Activated CD8-positive, alpha-beta T cell treated with anti-CD3 and anti-CD28 coated beads for 36 hours (primary cell): ENCODE results near the gene AUTS2. TPM values are rescaled to one million over a fixed set of nuclear protein-coding genes. Genes with fewer than 3 reads are reported as not detected.

ENCODE experiments used
- ATAC-seq: fragments of 200-7000 bp; cut with Tn5 transposase; one replicate; pipeline ENCODE4 v1.10.0; 2021; ENCODE audit warnings: mild to moderate bottlenecking, moderate library complexity
- CTCF ChIA-PET: fragments of 350-600 bp; sonication (Branson Sonifier 250); formaldehyde crosslinking; loops from one replicate; lab custom pipeline; 2021; ENCODE audit warnings: antibody characterized with exemption; lab: Charles Lee
- POLR2A ChIA-PET: fragments of 350-600 bp; sonication (Branson Sonifier 250); formaldehyde crosslinking; loops from one replicate; lab custom pipeline; 2021; ENCODE audit warnings: antibody characterized with exemption; lab: Charles Lee
- DNase-seq: peaks from one replicate; pipeline ENCODE4 v3.0.0-alpha.2; 2020
- H3K27ac Mint-ChIP-seq: one replicate; pipeline ENCODE4 v1.8.0; 2021; ENCODE audit warnings: mild to moderate bottlenecking, mixed read lengths
- H3K27me3 Mint-ChIP-seq: one replicate; pipeline ENCODE4 v1.8.0; 2021; ENCODE audit warnings: mixed read lengths
- H3K36me3 Mint-ChIP-seq: one replicate; pipeline ENCODE4 v1.8.0; 2021; ENCODE audit warnings: low read depth, mixed read lengths
- H3K4me1 Mint-ChIP-seq: one replicate; pipeline ENCODE4 v1.8.0; 2021; ENCODE audit warnings: low read depth, mixed read lengths
- H3K4me3 Mint-ChIP-seq: one replicate; pipeline ENCODE4 v1.8.0; 2021; ENCODE audit warnings: mild to moderate bottlenecking, moderate library complexity, mixed read lengths
- H3K9me3 Mint-ChIP-seq: one replicate; pipeline ENCODE4 v1.8.0; 2021; ENCODE audit warnings: mixed read lengths
- intact Hi-C: fragments of 100-400 bp; cut with micrococcal nuclease; formaldehyde crosslinking; loops from one replicate; pipeline ENCODE4 v1.10.0; 2022
- total RNA-seq, 2 experiments: library from RNA; stranded (reverse); gene quantifications; one replicate each; pipeline ENCODE4 v1.2.3, GENCODE V29; 2021
- TF ChIP-seq, protein P1 (sequence below): fragments of 200-600 bp; IDR thresholded peaks from one replicate; pipeline ENCODE4 v1.8.0; 2022; ENCODE audit warnings: antibody characterized with exemption, mild to moderate bottlenecking

The AUTS2 gene
- total RNA-seq, 2 experiments from 2014 or later = 3.1 to 3.3 TPM

DNA sequence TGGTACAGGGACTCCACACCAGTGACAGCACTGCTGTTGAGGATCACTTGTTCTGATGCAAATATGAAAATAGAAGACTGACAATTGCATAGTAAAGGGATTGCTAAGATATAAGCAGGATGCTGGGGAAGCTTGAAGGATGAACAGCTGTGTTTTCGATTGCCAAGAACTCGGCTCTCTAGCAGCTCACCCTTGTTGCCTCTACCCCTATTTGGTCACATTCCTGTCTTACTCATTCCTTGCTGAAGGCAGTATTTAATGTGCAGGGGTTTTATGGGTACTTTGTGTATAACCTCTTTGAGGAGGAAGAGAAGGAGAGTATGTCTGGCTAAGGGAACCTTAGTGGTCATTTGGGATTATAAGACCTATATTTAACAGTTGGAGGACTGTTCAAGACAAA is 218.8 kb downstream of the AUTS2 start:
- Mint-ChIP-seq H3K36me3 (no peaks in the 10 kb centered on the region), H3K4me3 (no peak overlapping the region), H3K9me3 (no peaks in the 10 kb centered on the region), H3K27ac (no peak overlapping the region), H3K27me3 (peaks cover 6% of the 10 kb centered on the region), H3K4me1 (no peaks in the 10 kb centered on the region)
- ChIA-PET POLR2A (no interaction called here), CTCF (no interaction called here)
- ATAC-seq (no peak), DNase-seq (no peak)
- TF ChIP-seq, protein P1, sequence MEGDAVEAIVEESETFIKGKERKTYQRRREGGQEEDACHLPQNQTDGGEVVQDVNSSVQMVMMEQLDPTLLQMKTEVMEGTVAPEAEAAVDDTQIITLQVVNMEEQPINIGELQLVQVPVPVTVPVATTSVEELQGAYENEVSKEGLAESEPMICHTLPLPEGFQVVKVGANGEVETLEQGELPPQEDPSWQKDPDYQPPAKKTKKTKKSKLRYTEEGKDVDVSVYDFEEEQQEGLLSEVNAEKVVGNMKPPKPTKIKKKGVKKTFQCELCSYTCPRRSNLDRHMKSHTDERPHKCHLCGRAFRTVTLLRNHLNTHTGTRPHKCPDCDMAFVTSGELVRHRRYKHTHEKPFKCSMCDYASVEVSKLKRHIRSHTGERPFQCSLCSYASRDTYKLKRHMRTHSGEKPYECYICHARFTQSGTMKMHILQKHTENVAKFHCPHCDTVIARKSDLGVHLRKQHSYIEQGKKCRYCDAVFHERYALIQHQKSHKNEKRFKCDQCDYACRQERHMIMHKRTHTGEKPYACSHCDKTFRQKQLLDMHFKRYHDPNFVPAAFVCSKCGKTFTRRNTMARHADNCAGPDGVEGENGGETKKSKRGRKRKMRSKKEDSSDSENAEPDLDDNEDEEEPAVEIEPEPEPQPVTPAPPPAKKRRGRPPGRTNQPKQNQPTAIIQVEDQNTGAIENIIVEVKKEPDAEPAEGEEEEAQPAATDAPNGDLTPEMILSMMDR = no peak
- intact Hi-C loops = no loop called here

DNA sequence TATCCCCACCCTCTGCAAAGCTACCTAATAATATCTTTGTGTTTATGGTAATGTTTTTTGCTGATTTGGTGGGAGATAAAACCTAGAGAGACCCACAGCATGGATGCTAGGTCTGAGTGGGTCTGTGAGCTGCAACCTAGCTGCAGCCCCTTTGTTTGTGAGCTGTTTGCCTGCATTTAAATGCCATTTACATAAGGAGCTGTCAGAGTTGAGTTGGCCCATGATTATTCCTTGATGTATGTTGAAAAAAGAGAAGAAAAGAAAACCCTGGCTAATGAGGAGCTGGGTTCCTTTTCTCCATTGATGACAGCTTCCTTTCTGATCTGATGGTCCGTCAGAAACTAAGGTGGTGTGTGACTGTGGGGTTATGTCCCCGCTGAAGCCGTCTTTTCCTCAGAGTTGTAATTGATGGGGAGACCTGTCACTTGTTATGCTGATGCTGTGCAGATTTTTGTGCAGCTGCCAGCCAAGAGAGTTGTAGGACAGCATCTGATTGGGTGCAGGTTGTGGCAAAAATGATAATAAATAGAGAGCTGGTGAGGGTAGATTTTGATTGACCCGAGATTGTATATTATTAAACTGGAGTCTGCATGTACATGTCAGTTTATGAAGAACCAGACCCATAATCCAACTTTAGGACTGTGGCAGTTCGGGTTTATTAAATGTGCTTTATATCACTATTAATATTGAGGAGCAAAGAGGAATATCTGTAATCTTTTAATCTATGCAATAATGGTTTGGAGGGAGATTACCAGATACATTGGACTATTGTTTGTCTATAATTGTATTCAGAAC is 219.8 kb downstream of the AUTS2 start:
- intact Hi-C loops = no loop called here
- TF ChIP-seq, protein P1 = no peak
- no peak for ATAC-seq
- Mint-ChIP-seq H3K4me1 (no peaks in the 10 kb centered on the region), H3K36me3 (no peaks in the 10 kb centered on the region), H3K9me3 (no peaks in the 10 kb centered on the region), H3K27me3 (peaks cover 8% of the 10 kb centered on the region), H3K4me3 (no peak overlapping the region), H3K27ac (no peak overlapping the region)
- ChIA-PET POLR2A (no interaction called here), CTCF (no interaction called here)
- DNase-seq = no peak

DNA sequence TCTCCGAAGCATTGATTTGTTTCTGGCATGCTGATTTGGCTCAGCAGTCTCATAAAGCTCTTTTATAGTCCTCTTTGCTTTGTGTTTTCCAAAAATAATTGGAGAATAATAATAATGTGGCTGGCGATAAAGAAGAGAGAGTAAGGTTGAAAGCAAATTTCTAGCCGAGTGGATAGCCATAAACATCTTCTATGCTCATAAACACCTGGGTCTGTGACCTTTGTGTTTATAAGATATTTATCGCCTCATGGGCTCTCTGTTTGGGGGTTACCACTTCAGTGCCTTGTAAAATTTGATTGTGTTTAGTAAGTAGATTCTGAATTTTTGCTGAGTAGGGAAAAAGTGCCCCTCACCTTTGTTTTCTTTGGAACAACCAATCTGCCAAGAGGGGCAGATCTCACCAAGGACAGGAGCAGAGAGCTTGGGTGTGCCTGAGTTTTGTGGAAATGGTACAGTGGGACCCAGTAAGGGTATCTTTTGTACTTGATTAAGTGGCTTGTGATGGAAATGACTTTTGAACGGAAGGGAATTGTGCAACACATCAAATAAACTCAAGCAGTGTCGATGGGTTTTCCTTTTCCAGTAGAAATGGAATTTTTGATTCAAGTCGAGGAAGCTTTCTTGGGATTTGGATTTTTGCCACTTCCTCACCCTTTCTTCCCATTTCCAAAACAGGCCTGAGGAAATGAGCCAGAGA is 220.5 kb downstream of the AUTS2 start:
- intact Hi-C loops = no loop called here
- peaks cover 8% of the 10 kb centered on the region for H3K27me3 Mint-ChIP-seq
- no peak overlapping the region for H3K4me3 Mint-ChIP-seq

DNA sequence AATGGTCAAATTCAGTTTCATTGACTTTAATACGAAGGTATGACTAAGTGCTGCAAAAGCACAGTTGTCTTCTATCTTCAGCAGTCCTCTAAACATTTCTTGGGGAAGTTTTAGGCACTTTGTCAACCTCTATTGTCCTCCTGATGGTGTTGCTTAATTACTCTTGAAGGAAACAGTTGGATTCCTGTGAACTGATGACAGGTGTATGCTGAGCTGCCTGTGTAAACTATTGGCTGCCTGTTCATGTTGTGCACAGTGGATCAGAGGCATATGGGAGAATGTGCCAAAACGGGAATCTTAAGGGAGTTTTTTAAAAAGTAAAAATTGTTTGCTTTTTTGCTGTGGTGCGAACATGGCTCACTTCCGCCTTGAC is 221.0 kb downstream of the AUTS2 start:
- intact Hi-C loops = no loop called here
- CTCF ChIA-PET = no interaction called here

More for the DNA sequence above, 220.5 kb downstream of the AUTS2 start:
- DNase-seq (no peak), ATAC-seq (no peak)
- Mint-ChIP-seq H3K9me3 (no peaks in the 10 kb centered on the region), H3K27ac (no peak overlapping the region), H3K36me3 (no peaks in the 10 kb centered on the region), H3K4me1 (no peaks in the 10 kb centered on the region)
- ChIA-PET CTCF (no interaction called here), POLR2A (no interaction called here)
- TF ChIP-seq, protein P1 = no peak

More for the DNA sequence above, 221.0 kb downstream of the AUTS2 start:
- no peak for DNase-seq
- Mint-ChIP-seq H3K9me3 (no peaks in the 10 kb centered on the region), H3K36me3 (no peaks in the 10 kb centered on the region), H3K4me3 (no peak overlapping the region), H3K27me3 (peaks cover 8% of the 10 kb centered on the region), H3K27ac (no peak overlapping the region), H3K4me1 (no peaks in the 10 kb centered on the region)
- TF ChIP-seq, protein P1 = no peak
- POLR2A ChIA-PET = no interaction called here
- no peak for ATAC-seq
